Measurements from ENCODE around the gene NMRK2.
A peak's percentile ranks its signal among the peaks of the same experiment; 100 is the strongest.

GRCh38 chr19:3985643-3986259, 52.9 kb downstream of the NMRK2 start:
- peak; percentile 0 for TF ChIP-seq CTCF (IDR thresholded peaks at IDR 0.05; ENCODE audit: low read depth, low read length)
- TF ChIP-seq POLR2A (IDR thresholded peaks at IDR 0.05; ENCODE audit: extremely low read depth, insufficient read length): no peak
